Prostate gland (tissue), 2 donors: Measurements from ENCODE around the gene AFF2. TPM values are rescaled to one million over a fixed set of nuclear protein-coding genes. Genes with fewer than 3 reads are reported as not detected.
A peak's percentile ranks its signal among the peaks of the same experiment; 100 is the strongest.

Source experiments
- DNase-seq: peaks from one replicate; pipeline ENCODE4 v3.0.0-alpha.2; 2019; ENCODE audit warnings: low spot score
- H3K27ac ChIP-seq, 2 donors: fragments of 200-600 bp; sonication (generic); 2 replicates each; pipeline ENCODE4 v1.5.1; 2017 to 2019
- H3K27me3 ChIP-seq: fragments of 200-600 bp; sonication (generic); replicated peaks from 2 replicates; pipeline ENCODE4 v1.5.1; 2019; ENCODE audit not compliant: insufficient read depth
- H3K36me3 ChIP-seq, 2 donors: fragments of 200-600 bp; sonication (generic); 1 replicate in 1 of 2; 2 replicates in 1 of 2; pipeline versions ENCODE4 v1.5.1 to v1.8.1; 2017 to 2019
- H3K4me1 ChIP-seq: fragments of 200-600 bp; sonication (generic); replicated peaks from 2 replicates; pipeline ENCODE4 v1.5.1; 2019
- H3K4me3 ChIP-seq, 2 donors: fragments of 200-600 bp; sonication (generic); 2 replicates each; pipeline ENCODE4 v1.5.1; 2017 to 2019
- H3K9me3 ChIP-seq: fragments of 200-600 bp; sonication (generic); 2 replicates; pipeline ENCODE4 v1.5.1; 2017
- CTCF ChIP-seq, 4 experiments: fragments of 200-600 bp in 2 of 4; fragments of 450-650 bp in 2 of 4; sonication (generic) in 2 of 4; IDR thresholded peaks; 1 replicate in 3 of 4; 2 replicates in 1 of 4; pipeline ENCODE4 v1.5.1; 2016 to 2019; ENCODE audit warnings: antibody characterized with exemption in 4 of 4, mild to moderate bottlenecking in 2 of 4, moderate library complexity in 2 of 4
- POLR2A ChIP-seq: fragments of 450-650 bp; IDR thresholded peaks from one replicate; pipeline ENCODE4 v1.6.1; 2016; ENCODE audit warnings: antibody characterized with exemption, mild to moderate bottlenecking
- POLR2AphosphoS5 ChIP-seq: sonication (generic); formaldehyde crosslinking; IDR thresholded peaks from one replicate; pipeline ENCODE4 v1.6.1; 2017; ENCODE audit warnings: antibody characterized with exemption
- WGBS: methylation state at CpG from one replicate; pipeline ENCODE4 v1.1.5; 2018; 5-methylcytosine and 5-hydroxymethylcytosine counted together
- intact Hi-C: fragments of 100-400 bp; cut with DNase I; formaldehyde crosslinking; loops from one replicate; pipeline ENCODE4 v1.14.2; 2022
- total RNA-seq, 2 donors: library from RNA; depleted of rRNA; stranded (reverse); fragments of >200 nt; gene quantifications; one replicate each; pipeline ENCODE4 v1.1.0, GENCODE V29; 2016

AFF2 gene
- total RNA-seq, 2 donors from 2014 or later = 0.27 to 22.2 TPM

- Histone ChIP-seq H3K36me3 (no peaks in the 10 kb centered on the region), H3K27ac (no peak overlapping the region), H3K27me3 (no peaks in the 10 kb centered on the region), H3K9me3 (no peaks in the 10 kb centered on the region), H3K4me3 (no peak overlapping the region), H3K4me1 (no peaks in the 10 kb centered on the region)
- DNase-seq = no peak
- intact Hi-C loops = no loop called here
- 77% methylated on average over 2 of the region's 2 CpGs for WGBS
- TF ChIP-seq CTCF (IDR thresholded peaks at IDR 0.05) (no peak), POLR2AphosphoS5 (no peak)
Measured at GRCh38 chrX:148517176-148517575, 16.8 kb downstream of the AFF2 start.

GRCh38 chrX:148522006-148522405 lies 21.6 kb downstream of the AFF2 start:
- 79% methylated on average over 3 of the region's 5 CpGs for WGBS
- Histone ChIP-seq H3K9me3 (no peaks in the 10 kb centered on the region), H3K36me3 (no peaks in the 10 kb centered on the region), H3K27ac (no peak overlapping the region), H3K4me3 (no peak overlapping the region), H3K4me1 (no peaks in the 10 kb centered on the region), H3K27me3 (no peaks in the 10 kb centered on the region)
- intact Hi-C loops = no loop called here
- TF ChIP-seq POLR2AphosphoS5 = no peak
- TF ChIP-seq CTCF (IDR thresholded peaks at IDR 0.05) = no peak
- no peak for DNase-seq

GRCh38 chrX:148523303-148524080 lies 23.1 kb downstream of the AFF2 start:
- no peaks in the 10 kb centered on the region for H3K4me1 ChIP-seq
- no peaks in the 10 kb centered on the region for H3K9me3 ChIP-seq
- H3K27ac ChIP-seq = no peak overlapping the region
- TF ChIP-seq CTCF (IDR thresholded peaks at IDR 0.05) (no peak), POLR2AphosphoS5 (no peak), POLR2A (no peak)
- no peaks in the 10 kb centered on the region for H3K36me3 ChIP-seq
- H3K4me3 ChIP-seq = no peak overlapping the region
- 53% methylated on average over 6 of the region's 6 CpGs for WGBS
- no peaks in the 10 kb centered on the region for H3K27me3 ChIP-seq
- intact Hi-C loops = no loop called here
- DNase-seq = no peak

GRCh38 chrX:148530464-148531077 lies 30.2 kb downstream of the AFF2 start:
- Histone ChIP-seq H3K9me3 (no peaks in the 10 kb centered on the region), H3K27me3 (no peaks in the 10 kb centered on the region), H3K36me3 (no peaks in the 10 kb centered on the region), H3K4me1 (no peaks in the 10 kb centered on the region), H3K27ac (no peak overlapping the region), H3K4me3 (no peak overlapping the region)
- TF ChIP-seq CTCF (IDR thresholded peaks at IDR 0.05) = peak in 2 of 4 experiments; percentile 25 to 33
- no peak for TF ChIP-seq POLR2AphosphoS5
- TF ChIP-seq POLR2A = no peak
- 20% methylated on average over 2 of the region's 2 CpGs for WGBS
- DNase-seq = no peak
- intact Hi-C loops = no loop called here

GRCh38 chrX:148534291-148534690 lies 33.9 kb downstream of the AFF2 start:
- H3K9me3 ChIP-seq = no peaks in the 10 kb centered on the region
- intact Hi-C loops = no loop called here
- TF ChIP-seq CTCF (IDR thresholded peaks at IDR 0.05) (no peak), POLR2A (no peak), POLR2AphosphoS5 (no peak)
- H3K36me3 ChIP-seq = no peaks in the 10 kb centered on the region
- H3K27me3 ChIP-seq = no peaks in the 10 kb centered on the region
- H3K4me3 ChIP-seq = no peak overlapping the region
- H3K27ac ChIP-seq = no peak overlapping the region
- WGBS = 74% methylated on average over 2 of the region's 2 CpGs
- H3K4me1 ChIP-seq = no peaks in the 10 kb centered on the region
- DNase-seq = no peak
